Mammary epithelial cell (primary cell): Measurements from ENCODE around the gene CDH4.

ENCODE experiments used
- EZH2 ChIP-seq: IDR thresholded peaks from 2 replicates; pipeline ENCODE4 v1.6.1; 2012; ENCODE audit warnings: low read length, inconsistent platforms, borderline replicate concordance
- TF ChIP-seq, protein P1 (sequence below), 2 donors: IDR thresholded peaks in 1 of 2; conservative IDR thresholded peaks in 1 of 2; 2 replicates each; pipeline ENCODE4 v1.5.1; 2011 to 2012; ENCODE audit warnings: inconsistent platforms in 2 of 2, low read length in 2 of 2, mild to moderate bottlenecking in 2 of 2, control low read depth in 1 of 2, low read depth in 1 of 2; ENCODE audit not compliant: insufficient read depth in 1 of 2; ENCODE audit errors: extremely low read depth in 1 of 2

DNA sequence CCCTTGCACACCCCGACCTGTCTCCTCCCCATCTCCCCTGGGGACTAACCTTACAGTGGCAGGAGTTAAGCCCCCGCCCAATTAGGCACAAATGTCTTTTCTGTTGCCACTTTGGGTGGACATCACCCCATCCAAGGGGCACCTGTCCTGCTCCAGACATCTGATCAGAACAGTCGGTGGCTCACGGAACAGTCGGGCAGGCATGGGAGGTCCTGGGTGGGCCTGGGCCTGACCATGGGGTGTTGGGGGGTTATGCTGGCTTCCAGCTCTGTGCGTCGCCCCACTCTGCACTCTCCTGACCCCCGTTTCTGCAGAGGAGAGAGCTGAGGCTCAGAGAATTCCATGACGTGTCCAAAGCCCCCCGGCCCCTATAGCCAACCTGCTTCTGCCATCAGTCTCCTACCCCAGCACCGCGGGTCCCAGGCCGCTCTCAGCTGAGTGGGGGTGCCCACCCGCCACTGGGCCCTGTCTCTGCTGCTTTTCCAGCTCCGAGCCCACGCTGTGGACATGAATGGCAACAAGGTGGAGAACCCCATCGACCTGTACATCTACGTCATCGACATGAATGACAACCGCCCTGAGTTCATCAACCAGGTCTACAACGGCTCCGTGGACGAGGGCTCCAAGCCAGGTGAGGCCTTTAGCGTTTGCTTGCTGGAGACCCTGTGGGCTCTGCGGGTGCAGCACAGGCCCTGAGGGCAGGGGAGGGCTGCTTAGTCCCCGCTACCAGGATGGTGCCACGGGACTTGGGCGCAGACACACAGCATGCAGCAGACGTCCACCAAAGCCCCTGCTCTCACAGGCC is 600.4 kb downstream of the CDH4 start:
- TF ChIP-seq EZH2, result no peak
- TF ChIP-seq, protein P1, sequence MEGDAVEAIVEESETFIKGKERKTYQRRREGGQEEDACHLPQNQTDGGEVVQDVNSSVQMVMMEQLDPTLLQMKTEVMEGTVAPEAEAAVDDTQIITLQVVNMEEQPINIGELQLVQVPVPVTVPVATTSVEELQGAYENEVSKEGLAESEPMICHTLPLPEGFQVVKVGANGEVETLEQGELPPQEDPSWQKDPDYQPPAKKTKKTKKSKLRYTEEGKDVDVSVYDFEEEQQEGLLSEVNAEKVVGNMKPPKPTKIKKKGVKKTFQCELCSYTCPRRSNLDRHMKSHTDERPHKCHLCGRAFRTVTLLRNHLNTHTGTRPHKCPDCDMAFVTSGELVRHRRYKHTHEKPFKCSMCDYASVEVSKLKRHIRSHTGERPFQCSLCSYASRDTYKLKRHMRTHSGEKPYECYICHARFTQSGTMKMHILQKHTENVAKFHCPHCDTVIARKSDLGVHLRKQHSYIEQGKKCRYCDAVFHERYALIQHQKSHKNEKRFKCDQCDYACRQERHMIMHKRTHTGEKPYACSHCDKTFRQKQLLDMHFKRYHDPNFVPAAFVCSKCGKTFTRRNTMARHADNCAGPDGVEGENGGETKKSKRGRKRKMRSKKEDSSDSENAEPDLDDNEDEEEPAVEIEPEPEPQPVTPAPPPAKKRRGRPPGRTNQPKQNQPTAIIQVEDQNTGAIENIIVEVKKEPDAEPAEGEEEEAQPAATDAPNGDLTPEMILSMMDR (conservative IDR thresholded peaks at IDR 0.05 in 1 of 2, IDR thresholded peaks at IDR 0.05 in 1 of 2; ENCODE audit: extremely low read depth in 1 of 2, insufficient read depth in 1 of 2, low read depth in 1 of 2, low read length in 2 of 2), result no peak
